ENCODE results near the gene SLC8A2. TPM values are rescaled to one million over a fixed set of nuclear protein-coding genes. Genes with fewer than 3 reads are reported as not detected.

Gene SLC8A2, protein sequence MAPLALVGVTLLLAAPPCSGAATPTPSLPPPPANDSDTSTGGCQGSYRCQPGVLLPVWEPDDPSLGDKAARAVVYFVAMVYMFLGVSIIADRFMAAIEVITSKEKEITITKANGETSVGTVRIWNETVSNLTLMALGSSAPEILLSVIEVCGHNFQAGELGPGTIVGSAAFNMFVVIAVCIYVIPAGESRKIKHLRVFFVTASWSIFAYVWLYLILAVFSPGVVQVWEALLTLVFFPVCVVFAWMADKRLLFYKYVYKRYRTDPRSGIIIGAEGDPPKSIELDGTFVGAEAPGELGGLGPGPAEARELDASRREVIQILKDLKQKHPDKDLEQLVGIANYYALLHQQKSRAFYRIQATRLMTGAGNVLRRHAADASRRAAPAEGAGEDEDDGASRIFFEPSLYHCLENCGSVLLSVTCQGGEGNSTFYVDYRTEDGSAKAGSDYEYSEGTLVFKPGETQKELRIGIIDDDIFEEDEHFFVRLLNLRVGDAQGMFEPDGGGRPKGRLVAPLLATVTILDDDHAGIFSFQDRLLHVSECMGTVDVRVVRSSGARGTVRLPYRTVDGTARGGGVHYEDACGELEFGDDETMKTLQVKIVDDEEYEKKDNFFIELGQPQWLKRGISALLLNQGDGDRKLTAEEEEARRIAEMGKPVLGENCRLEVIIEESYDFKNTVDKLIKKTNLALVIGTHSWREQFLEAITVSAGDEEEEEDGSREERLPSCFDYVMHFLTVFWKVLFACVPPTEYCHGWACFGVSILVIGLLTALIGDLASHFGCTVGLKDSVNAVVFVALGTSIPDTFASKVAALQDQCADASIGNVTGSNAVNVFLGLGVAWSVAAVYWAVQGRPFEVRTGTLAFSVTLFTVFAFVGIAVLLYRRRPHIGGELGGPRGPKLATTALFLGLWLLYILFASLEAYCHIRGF
- total RNA-seq (2014; rRNA removed; shearing (Covaris generic)) = 0.83 and 3.6 TPM in 2 replicates

GRCh38 chr19:47471733-47472457 is at the start of gene SLC8A2:
Gene SLC8A2 (minus strand): TSS chr19:47471893. CDS start chr19:47466403, 5,490 bp downstream.
- DNase-seq (ENCODE audit: low spot score) = peak; percentile 48

DNA sequence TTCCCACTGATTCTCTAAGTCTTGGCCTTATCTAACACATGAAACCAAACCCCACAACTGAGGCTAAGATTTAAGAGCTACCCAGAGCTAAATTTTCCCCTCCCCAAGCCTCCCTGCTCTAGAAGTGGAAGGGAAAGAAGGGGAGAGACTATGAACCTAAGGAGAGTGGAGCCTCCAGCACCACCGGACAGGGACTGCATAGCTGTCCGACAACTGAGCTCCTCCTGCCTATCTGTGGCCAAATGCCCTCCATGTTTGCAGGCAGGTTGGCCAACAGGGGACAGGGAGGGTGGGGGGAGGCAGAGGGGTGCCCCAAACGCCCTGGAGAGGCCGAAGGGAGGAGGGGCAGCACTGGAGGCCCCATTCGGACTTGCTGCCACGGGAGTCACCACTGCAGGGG is 49.1 kb upstream of the SLC8A2 start:
- DNase-seq (ENCODE audit: low spot score) = no peak

GRCh38 chr19:47520343-47520806 is 48.7 kb upstream of the SLC8A2 start:
- no peak for DNase-seq (ENCODE audit: low spot score)

GRCh38 chr19:47518854-47519253 is 47.2 kb upstream of the SLC8A2 start:
- no peak for DNase-seq (ENCODE audit: low spot score)

DNA sequence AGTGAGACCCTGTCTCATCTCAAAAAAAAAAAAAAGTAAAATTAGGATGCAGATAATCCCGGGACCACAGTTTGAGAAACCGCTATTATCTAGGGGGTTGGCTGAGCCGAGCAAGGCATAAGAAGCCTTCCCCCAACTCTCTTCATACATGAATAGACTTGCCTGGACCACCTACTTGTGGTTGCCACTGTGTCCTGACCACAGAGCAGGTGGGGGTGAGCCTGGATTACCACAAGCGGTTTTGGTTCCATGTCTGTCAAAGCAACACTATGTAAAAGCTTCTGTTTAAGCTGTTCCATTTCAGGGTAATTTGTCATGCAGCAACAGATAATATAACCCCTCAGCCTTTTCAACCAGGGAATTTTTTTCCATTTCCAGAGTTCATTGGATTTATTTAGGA is 46.4 kb upstream of the SLC8A2 start:
- no peak for DNase-seq (ENCODE audit: low spot score)

- peak; percentile 100 for DNase-seq (ENCODE audit: low spot score)
These were observed 43.3 kb upstream of the SLC8A2 start, which contains the start of gene NAPA for GRCh38 chr19:47514869-47515588. Gene NAPA (minus strand): TSS chr19:47515063. CDS start chr19:47514940, 123 bp downstream.

- peak; percentile 22 for DNase-seq (ENCODE audit: low spot score)
These were observed 42.6 kb upstream of the SLC8A2 start for GRCh38 chr19:47514151-47514868.

- DNase-seq (ENCODE audit: low spot score) = no peak
These were observed 41.2 kb upstream of the SLC8A2 start for GRCh38 chr19:47512948-47513319.

DNA sequence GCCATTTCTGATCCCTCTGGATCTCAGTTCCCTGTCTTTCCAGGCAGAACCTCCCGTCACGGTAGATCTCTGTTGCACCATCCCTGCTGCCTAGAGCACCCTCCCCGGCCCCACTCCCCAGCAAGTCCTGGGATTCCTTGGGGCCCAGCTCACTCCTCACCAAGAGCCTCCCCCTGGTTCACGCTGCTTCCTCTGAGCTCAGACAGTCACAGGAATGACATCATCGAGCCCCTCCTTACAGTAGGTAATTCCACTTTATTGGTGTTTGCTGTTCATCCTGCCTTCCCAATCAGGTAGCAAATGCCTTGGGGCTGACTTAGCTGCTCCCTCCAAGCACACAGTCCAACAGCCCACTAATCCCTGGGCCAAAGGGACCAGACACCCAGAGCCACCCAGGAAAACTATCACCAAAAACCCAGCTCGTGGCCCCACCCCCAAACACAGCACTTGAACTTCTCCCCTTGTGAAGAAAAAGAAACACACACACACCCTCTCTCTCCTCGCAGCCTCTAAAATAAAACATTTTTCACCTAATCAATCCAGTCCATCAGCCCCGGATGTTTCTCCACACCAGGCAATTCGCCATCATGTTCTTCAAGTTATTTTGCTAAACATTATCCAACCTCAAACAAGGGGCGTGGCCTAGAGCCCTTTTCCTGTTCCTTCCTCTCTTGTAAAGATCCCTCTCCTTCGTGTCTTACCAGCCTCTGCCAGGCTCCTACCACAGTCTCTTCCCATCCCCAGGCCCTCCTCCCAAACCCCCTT is 40.7 kb upstream of the SLC8A2 start:
- DNase-seq (ENCODE audit: low spot score) = peak; percentile 77

DNA sequence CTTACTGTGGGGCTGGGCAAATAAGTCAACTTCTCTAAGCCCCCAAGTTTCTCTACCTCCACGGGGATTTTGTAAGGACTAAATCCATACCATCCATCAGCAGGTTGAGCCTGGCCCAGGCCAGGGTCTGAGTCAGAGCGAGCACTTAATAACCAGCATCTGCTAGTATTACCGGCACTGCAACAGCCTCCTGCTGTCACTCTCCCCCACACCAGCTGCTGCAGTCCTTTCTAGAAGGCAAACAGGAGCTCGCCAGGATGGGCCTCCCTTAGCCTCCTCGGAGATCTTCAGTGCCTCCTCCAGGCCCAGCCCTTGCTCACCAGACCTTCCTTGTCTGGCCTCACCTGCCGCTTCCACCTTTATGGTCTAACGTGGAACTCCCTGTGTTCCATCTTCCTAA is 40.0 kb upstream of the SLC8A2 start:
- DNase-seq (ENCODE audit: low spot score) = no peak

DNA sequence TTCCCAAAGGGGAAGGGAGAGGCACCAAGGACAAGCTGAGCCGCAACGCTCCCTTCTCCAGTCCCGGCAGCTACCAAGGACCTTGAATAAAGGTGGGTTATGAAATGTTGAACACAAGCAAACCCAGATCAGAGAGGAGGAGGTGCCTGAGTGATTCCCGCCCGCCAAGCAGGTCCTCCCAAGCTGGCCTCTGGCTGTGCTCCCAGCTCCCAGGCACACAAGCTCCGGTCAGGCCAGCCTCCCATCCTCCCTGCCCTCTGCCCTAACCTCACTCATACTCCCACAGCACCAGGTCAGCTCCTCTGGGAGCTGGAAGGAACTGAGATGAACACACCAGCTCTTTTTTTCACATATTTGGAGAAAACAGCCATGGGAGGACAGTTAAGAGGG is 39.4 kb upstream of the SLC8A2 start:
- no peak for DNase-seq (ENCODE audit: low spot score)

- no peak for DNase-seq (ENCODE audit: low spot score)
These were observed 38.9 kb upstream of the SLC8A2 start for GRCh38 chr19:47510516-47511127.

GRCh38 chr19:47509973-47510372 is 38.3 kb upstream of the SLC8A2 start:
- DNase-seq (ENCODE audit: low spot score) = no peak

GRCh38 chr19:47509170-47509847 is 37.6 kb upstream of the SLC8A2 start:
- no peak for DNase-seq (ENCODE audit: low spot score)

- DNase-seq (ENCODE audit: low spot score) = no peak
These were observed 37.0 kb upstream of the SLC8A2 start for GRCh38 chr19:47508721-47509120.

DNA sequence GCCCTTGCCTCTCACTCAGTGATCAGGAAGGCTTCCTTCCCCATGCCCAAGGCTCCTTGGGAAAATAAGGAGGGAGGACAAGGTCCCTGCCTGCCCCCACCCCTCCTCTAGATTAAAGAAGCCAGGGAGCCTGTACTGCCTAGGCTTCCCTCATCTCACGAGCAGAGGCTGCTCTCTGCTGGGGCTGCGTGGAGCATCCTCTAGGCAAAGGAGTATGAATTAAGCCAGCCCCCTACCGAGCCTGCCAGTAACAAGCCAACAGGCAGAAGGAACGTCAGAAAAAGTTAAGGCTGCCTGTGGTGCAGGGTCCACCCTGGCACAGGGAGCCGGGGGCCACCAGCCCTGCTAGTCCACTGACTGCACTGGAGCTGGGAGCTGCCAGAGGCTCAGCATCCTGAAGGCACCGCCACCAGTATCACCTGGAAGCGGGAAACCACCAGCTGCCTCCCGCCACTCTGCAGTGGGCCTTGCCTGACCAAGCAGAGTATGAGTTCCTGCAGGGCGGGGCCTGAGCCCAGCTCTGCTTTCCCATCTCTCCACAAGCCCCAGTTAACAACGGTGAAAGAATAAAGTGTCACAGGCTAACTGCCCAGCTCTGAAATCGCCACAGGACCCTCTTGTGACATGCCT is 36.3 kb upstream of the SLC8A2 start:
- no peak for DNase-seq (ENCODE audit: low spot score)

GRCh38 chr19:47507012-47507411 is 35.3 kb upstream of the SLC8A2 start:
- DNase-seq (ENCODE audit: low spot score) = no peak

DNA sequence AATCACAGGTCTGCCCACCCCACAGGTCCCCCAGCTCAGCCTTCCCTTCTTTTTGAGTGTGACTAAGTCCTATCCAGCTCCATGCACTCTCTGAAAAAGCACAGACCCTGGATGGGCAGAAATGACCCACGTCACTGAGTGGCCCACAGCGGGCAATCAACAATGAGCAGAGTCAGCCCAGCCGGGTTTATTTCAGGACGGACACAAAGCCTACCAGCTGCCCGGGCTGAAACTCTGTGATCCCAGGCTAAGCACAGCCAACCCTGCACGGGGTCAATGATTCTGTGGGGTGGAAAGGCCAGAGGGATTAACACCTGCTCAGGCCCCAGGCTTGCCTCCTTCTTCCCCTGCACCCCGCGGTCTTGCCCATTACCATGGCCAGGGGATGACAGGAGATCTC is 34.8 kb upstream of the SLC8A2 start:
- no peak for DNase-seq (ENCODE audit: low spot score)
